ENCODE results near the gene VWA8.
"Not testable (repeated sequence)": the region's sequence is repeated elsewhere in the genome, so short reads cannot be mapped to it uniquely, and the experiment has no call there.

Gene VWA8

DNA sequence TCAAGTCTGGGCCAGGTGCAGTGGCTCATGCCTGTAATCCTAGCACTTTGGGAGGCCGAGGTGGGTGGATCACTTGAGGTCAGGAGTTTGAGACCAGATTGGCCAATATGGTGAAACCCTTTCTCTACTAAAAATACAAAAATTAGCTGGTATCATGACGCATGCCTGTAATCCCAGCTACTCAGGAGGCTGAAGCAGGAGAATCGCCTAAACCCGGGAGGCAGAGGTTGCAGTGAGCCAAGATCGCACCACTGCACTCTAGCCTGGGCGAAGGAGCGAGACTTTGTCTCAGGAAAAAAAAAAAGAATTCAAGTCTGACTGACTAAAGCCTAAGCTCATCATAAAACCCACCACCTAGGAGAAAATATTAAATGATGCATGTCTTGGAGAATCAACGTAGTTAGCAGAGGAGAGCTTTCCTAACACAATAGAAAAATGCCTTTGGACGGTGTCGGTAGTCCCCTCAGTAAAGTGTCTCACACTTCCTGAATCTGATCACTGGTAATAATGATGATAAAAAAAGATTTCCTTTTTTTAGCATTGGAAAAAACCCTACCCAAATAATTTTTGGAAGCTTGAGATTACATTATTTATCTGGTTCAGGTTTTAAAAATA is 313.1 kb downstream of the VWA8 start:
- H3K9ac ChIP-seq (ENCODE audit: low read depth, low read length); H3K4me1 ChIP-seq (ENCODE audit: control insufficient read depth, insufficient read depth, low read length); H3K9me3 ChIP-seq (ENCODE audit: control insufficient read depth, insufficient read depth, low read length); H3K4me3 ChIP-seq (ENCODE audit: low read depth, low read length); H3K27me3 ChIP-seq (ENCODE audit: control insufficient read depth, insufficient read depth, low read length); H3K36me3 ChIP-seq (ENCODE audit: control insufficient read depth, insufficient read depth, low read length): not testable (repeated sequence)

DNA sequence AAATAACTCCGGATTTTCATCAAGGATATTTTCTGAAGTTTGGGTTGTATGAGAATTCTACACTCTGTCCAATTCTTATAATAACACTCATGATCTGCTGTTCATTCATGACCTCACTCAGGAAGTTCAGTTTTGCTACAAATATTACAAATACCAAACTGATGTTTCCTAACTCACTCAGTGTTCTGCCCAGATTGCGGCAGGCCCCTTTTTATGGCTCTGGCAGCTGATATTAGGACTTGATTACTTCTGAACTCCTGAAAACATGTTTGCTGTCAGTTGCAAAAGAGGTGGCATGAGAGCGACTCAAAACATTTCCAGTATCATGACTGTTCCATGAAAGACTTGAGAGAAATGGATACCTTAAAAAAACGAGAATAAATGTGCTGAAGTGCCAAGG is 315.6 kb downstream of the VWA8 start:
- no peak overlapping the region for H3K9ac ChIP-seq (ENCODE audit: low read depth, low read length)
- H3K36me3 ChIP-seq (ENCODE audit: control insufficient read depth, insufficient read depth, low read length) = no peaks in the 10 kb centered on the region
- H3K27me3 ChIP-seq (ENCODE audit: control insufficient read depth, insufficient read depth, low read length) = no peaks in the 10 kb centered on the region
- no peaks in the 10 kb centered on the region for H3K4me1 ChIP-seq (ENCODE audit: control insufficient read depth, insufficient read depth, low read length)
- no peak overlapping the region for H3K4me3 ChIP-seq (ENCODE audit: low read depth, low read length)
- no peaks in the 10 kb centered on the region for H3K9me3 ChIP-seq (ENCODE audit: control insufficient read depth, insufficient read depth, low read length)

- H3K4me1 ChIP-seq (ENCODE audit: control insufficient read depth, insufficient read depth, low read length) = no peaks in the 10 kb centered on the region
- no peaks in the 10 kb centered on the region for H3K9me3 ChIP-seq (ENCODE audit: control insufficient read depth, insufficient read depth, low read length)
- H3K9ac ChIP-seq (ENCODE audit: low read depth, low read length) = no peak overlapping the region
- no peak overlapping the region for H3K4me3 ChIP-seq (ENCODE audit: low read depth, low read length)
- H3K36me3 ChIP-seq (ENCODE audit: control insufficient read depth, insufficient read depth, low read length) = no peaks in the 10 kb centered on the region
- H3K27me3 ChIP-seq (ENCODE audit: control insufficient read depth, insufficient read depth, low read length) = no peaks in the 10 kb centered on the region
These were observed 316.2 kb downstream of the VWA8 start for GRCh38 chr13:41644742-41645141.

DNA sequence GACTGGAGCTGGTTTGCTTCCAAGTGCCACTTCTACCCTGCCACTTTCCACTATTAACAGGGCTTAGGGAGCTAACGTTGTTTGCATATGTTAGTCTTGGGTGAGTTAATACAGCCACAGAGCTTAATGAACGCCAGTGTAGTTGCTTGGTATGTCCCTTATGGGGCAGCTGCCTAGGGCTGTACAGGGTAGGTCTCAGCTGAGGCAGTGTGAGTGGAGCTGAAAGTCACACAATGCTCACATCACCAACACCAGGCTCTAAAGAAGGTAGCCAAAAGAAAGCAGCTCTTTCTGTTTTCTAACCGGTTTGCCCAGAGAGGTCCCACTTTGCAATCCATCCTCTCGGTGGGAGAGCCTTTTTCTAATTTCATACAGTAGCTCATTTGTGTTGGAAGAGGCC is 317.4 kb downstream of the VWA8 start:
- Histone ChIP-seq H3K4me3 (ENCODE audit: low read depth, low read length) (no peak overlapping the region), H3K9me3 (ENCODE audit: control insufficient read depth, insufficient read depth, low read length) (no peaks in the 10 kb centered on the region), H3K36me3 (ENCODE audit: control insufficient read depth, insufficient read depth, low read length) (no peaks in the 10 kb centered on the region), H3K9ac (ENCODE audit: low read depth, low read length) (no peak overlapping the region), H3K4me1 (ENCODE audit: control insufficient read depth, insufficient read depth, low read length) (no peaks in the 10 kb centered on the region), H3K27me3 (ENCODE audit: control insufficient read depth, insufficient read depth, low read length) (no peaks in the 10 kb centered on the region)

DNA sequence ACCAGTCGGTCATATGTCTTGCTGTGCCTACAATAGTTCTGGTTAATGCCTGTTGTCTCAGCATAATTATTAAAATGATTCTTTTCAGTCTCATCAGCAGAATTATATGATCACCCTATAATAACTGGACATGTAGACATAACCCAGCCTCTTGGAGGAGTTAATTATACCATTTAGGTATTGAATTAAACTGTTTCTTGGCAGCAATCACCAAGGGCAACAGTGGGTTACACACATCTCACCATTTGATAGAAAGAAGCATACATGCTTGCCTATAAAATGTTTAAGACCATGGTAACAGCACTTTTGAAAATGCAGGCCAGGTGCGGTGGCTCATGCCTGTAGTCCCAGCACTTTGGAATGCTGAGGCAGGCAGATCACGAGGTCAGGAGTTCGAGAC is 318.9 kb downstream of the VWA8 start:
- no peak overlapping the region for H3K9ac ChIP-seq (ENCODE audit: low read depth, low read length)
- H3K9me3 ChIP-seq (ENCODE audit: control insufficient read depth, insufficient read depth, low read length) = no peaks in the 10 kb centered on the region
- no peak overlapping the region for H3K4me3 ChIP-seq (ENCODE audit: low read depth, low read length)
- no peaks in the 10 kb centered on the region for H3K36me3 ChIP-seq (ENCODE audit: control insufficient read depth, insufficient read depth, low read length)
- H3K4me1 ChIP-seq (ENCODE audit: control insufficient read depth, insufficient read depth, low read length) = no peaks in the 10 kb centered on the region
- H3K27me3 ChIP-seq (ENCODE audit: control insufficient read depth, insufficient read depth, low read length) = no peaks in the 10 kb centered on the region

DNA sequence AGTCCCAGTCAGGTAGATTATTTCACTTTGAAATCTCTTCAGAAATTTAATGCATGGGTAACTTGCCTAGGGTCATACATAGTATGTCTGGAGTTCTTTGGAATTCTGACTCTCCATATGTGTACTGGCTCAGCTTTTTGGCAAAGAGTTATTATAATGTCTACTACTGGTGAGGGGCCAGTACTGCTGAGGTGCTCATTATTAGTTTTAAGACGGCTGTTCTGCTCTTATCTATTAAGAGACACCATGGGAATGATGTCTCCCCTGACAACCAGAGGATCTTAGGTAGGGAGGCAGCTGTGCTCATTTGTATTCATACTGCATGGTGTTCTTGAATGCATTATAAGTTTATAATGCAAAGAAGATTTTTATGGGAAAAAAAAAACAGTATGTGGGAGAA is 319.5 kb downstream of the VWA8 start:
- no peaks in the 10 kb centered on the region for H3K4me1 ChIP-seq (ENCODE audit: control insufficient read depth, insufficient read depth, low read length)
- H3K9me3 ChIP-seq (ENCODE audit: control insufficient read depth, insufficient read depth, low read length) = no peaks in the 10 kb centered on the region
- H3K9ac ChIP-seq (ENCODE audit: low read depth, low read length) = no peak overlapping the region
- H3K36me3 ChIP-seq (ENCODE audit: control insufficient read depth, insufficient read depth, low read length) = no peaks in the 10 kb centered on the region
- H3K27me3 ChIP-seq (ENCODE audit: control insufficient read depth, insufficient read depth, low read length) = no peaks in the 10 kb centered on the region
- H3K4me3 ChIP-seq (ENCODE audit: low read depth, low read length) = no peak overlapping the region

- Histone ChIP-seq H3K4me3 (ENCODE audit: low read depth, low read length) (no peak overlapping the region), H3K36me3 (ENCODE audit: control insufficient read depth, insufficient read depth, low read length) (no peaks in the 10 kb centered on the region), H3K9ac (ENCODE audit: low read depth, low read length) (no peak overlapping the region), H3K9me3 (ENCODE audit: control insufficient read depth, insufficient read depth, low read length) (no peaks in the 10 kb centered on the region), H3K4me1 (ENCODE audit: control insufficient read depth, insufficient read depth, low read length) (no peaks in the 10 kb centered on the region), H3K27me3 (ENCODE audit: control insufficient read depth, insufficient read depth, low read length) (no peaks in the 10 kb centered on the region)
These were observed 320.7 kb downstream of the VWA8 start for GRCh38 chr13:41639955-41640780.

DNA sequence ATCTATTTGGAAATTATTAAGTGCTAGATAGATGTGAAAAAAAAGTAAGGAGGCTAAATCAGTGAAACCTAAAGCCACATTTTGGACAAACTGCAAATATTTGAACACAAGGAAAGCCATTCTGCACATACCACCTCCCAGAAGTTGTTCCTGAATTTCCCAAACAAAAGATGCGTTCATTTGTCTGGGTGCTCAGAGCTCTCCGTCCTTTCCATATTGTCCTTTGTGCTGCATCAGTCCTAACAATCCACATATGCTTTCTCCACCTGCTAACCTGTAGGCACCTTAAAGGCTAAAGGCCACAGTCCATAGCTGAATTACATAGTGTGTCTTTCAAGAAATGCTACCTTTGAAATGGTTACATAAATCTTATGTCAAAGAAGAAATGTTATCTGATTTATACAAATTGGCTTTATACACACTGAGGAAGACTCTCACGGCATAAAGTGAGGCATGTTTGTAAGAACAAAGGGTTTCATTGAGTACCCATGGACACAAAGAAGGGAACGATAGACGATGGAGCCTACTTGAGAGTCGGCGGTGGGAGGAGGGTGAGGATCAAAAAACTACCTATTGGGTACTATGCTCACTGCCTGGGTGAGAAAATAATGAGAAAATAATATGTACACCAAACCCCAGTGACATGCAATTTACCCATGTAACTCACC is 321.5 kb downstream of the VWA8 start:
- no peaks in the 10 kb centered on the region for H3K27me3 ChIP-seq (ENCODE audit: control insufficient read depth, insufficient read depth, low read length)
- H3K36me3 ChIP-seq (ENCODE audit: control insufficient read depth, insufficient read depth, low read length) = no peaks in the 10 kb centered on the region
- no peaks in the 10 kb centered on the region for H3K9me3 ChIP-seq (ENCODE audit: control insufficient read depth, insufficient read depth, low read length)

DNA sequence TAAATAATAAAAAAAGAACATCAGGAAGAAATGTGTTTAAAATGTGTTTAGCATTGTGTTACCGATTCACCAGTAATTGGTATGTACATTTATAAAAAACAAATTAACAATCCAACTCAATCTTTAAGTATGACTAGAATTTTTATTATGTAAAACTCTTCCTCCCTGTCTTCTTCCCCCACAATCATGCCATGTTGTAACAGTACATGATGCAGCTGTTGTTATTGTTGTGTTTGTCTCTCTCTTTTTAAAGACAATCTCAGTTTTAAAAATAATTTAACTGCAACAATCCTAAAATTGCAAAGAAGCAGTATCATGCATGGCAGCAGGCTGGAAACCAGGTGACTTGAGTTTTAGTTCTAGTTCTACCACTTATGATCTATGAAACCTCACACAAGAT is 323.3 kb downstream of the VWA8 start:
- H3K36me3 ChIP-seq (ENCODE audit: control insufficient read depth, insufficient read depth, low read length) = no peaks in the 10 kb centered on the region
- H3K4me3 ChIP-seq (ENCODE audit: low read depth, low read length) = no peak overlapping the region
- no peaks in the 10 kb centered on the region for H3K9me3 ChIP-seq (ENCODE audit: control insufficient read depth, insufficient read depth, low read length)
- no peak overlapping the region for H3K9ac ChIP-seq (ENCODE audit: low read depth, low read length)
- H3K4me1 ChIP-seq (ENCODE audit: control insufficient read depth, insufficient read depth, low read length) = no peaks in the 10 kb centered on the region
- no peaks in the 10 kb centered on the region for H3K27me3 ChIP-seq (ENCODE audit: control insufficient read depth, insufficient read depth, low read length)

More for the DNA sequence above, 321.5 kb downstream of the VWA8 start:
- Histone ChIP-seq H3K4me3 (ENCODE audit: low read depth, low read length) (no peak overlapping the region), H3K9ac (ENCODE audit: low read depth, low read length) (no peak overlapping the region), H3K4me1 (ENCODE audit: control insufficient read depth, insufficient read depth, low read length) (no peaks in the 10 kb centered on the region)

GRCh38 chr13:41637032-41637431 is 323.9 kb downstream of the VWA8 start:
- H3K9me3 ChIP-seq (ENCODE audit: control insufficient read depth, insufficient read depth, low read length); H3K36me3 ChIP-seq (ENCODE audit: control insufficient read depth, insufficient read depth, low read length); H3K4me1 ChIP-seq (ENCODE audit: control insufficient read depth, insufficient read depth, low read length): not testable (repeated sequence)

GRCh38 chr13:41636590-41636989 is 324.3 kb downstream of the VWA8 start:
- not testable (repeated sequence) for H3K4me3 ChIP-seq (ENCODE audit: low read depth, low read length); H3K9me3 ChIP-seq (ENCODE audit: control insufficient read depth, insufficient read depth, low read length); H3K9ac ChIP-seq (ENCODE audit: low read depth, low read length); H3K4me1 ChIP-seq (ENCODE audit: control insufficient read depth, insufficient read depth, low read length); H3K36me3 ChIP-seq (ENCODE audit: control insufficient read depth, insufficient read depth, low read length); H3K27me3 ChIP-seq (ENCODE audit: control insufficient read depth, insufficient read depth, low read length)

More at GRCh38 chr13:41637032-41637431, 323.9 kb downstream of the VWA8 start:
- not testable (repeated sequence) for H3K9ac ChIP-seq (ENCODE audit: low read depth, low read length); H3K4me3 ChIP-seq (ENCODE audit: low read depth, low read length); H3K27me3 ChIP-seq (ENCODE audit: control insufficient read depth, insufficient read depth, low read length)

- Histone ChIP-seq H3K9ac (ENCODE audit: low read depth, low read length) (no peak overlapping the region), H3K36me3 (ENCODE audit: control insufficient read depth, insufficient read depth, low read length) (no peaks in the 10 kb centered on the region), H3K9me3 (ENCODE audit: control insufficient read depth, insufficient read depth, low read length) (no peaks in the 10 kb centered on the region), H3K27me3 (ENCODE audit: control insufficient read depth, insufficient read depth, low read length) (no peaks in the 10 kb centered on the region), H3K4me3 (ENCODE audit: low read depth, low read length) (no peak overlapping the region), H3K4me1 (ENCODE audit: control insufficient read depth, insufficient read depth, low read length) (no peaks in the 10 kb centered on the region)
These were observed 326.5 kb downstream of the VWA8 start for GRCh38 chr13:41634407-41634806.

All from iPS-15b (cell line).